Sigmoid colon (tissue), 7 donors: ENCODE results near the gene NME8. TPM values are rescaled to one million over a fixed set of nuclear protein-coding genes. Genes with fewer than 3 reads are reported as not detected.

ENCODE experiments used
- DNase-seq: peaks from one replicate; pipeline ENCODE4 v3.0.0-alpha.2; 2019
- H3K27ac ChIP-seq, 4 donors: fragments of 200-600 bp; sonication (generic); one replicate each; pipeline ENCODE4 v1.5.1; 2016 to 2019; ENCODE audit warnings: mild to moderate bottlenecking in 1 of 4
- H3K27me3 ChIP-seq, 3 donors: fragments of 200-600 bp; sonication (generic); one replicate each; pipeline ENCODE4 v1.5.1; 2019; ENCODE audit warnings: mild to moderate bottlenecking in 1 of 3
- H3K36me3 ChIP-seq, 4 donors: fragments of 200-600 bp; sonication (generic); one replicate each; pipeline ENCODE4 v1.5.1; 2016 to 2019
- H3K4me1 ChIP-seq, 4 donors: fragments of 200-600 bp; sonication (generic); one replicate each; pipeline ENCODE4 v1.5.1; 2017 to 2019
- H3K4me3 ChIP-seq, 4 donors: fragments of 200-600 bp; sonication (generic); one replicate each; pipeline ENCODE4 v1.5.1; 2017 to 2019; ENCODE audit warnings: mild to moderate bottlenecking in 2 of 4, moderate library complexity in 1 of 4
- H3K9me3 ChIP-seq, 4 donors: fragments of 200-600 bp in 3 of 4; sonication (generic) in 3 of 4; one replicate each; pipeline versions ENCODE4 v1.5.1 to v1.6.1; 2013 to 2019
- CTCF ChIP-seq, 4 experiments: fragments of 450-650 bp in 3 of 4; fragments of 200-600 bp in 1 of 4; IDR thresholded peaks; one replicate each; pipeline ENCODE4 v1.5.1; 2016 to 2019; ENCODE audit warnings: antibody characterized with exemption in 4 of 4, mild to moderate bottlenecking in 3 of 4, moderate library complexity in 2 of 4
- EP300 ChIP-seq, 4 donors: sonication (generic); formaldehyde crosslinking; IDR thresholded peaks; one replicate each; pipeline ENCODE4 v1.6.1; 2017; ENCODE audit warnings: antibody characterized with exemption in 4 of 4
- POLR2A ChIP-seq, 2 donors: fragments of 450-650 bp; IDR thresholded peaks; one replicate each; pipeline ENCODE4 v1.6.1; 2016; ENCODE audit warnings: antibody characterized with exemption in 2 of 2, mild to moderate bottlenecking in 2 of 2, moderate library complexity in 2 of 2
- POLR2AphosphoS5 ChIP-seq, 4 donors: sonication (generic); formaldehyde crosslinking; IDR thresholded peaks; one replicate each; pipeline ENCODE4 v1.6.1; 2017; ENCODE audit warnings: antibody characterized with exemption in 4 of 4
- WGBS, 2 donors: extraction: QIAGEN DNeasy Blood & Tissue Kit; methylation state at CpG; one replicate each; pipeline ENCODE4 v1.1.7; 2013; 5-methylcytosine and 5-hydroxymethylcytosine counted together
- intact Hi-C: fragments of 100-400 bp; cut with DNase I; formaldehyde crosslinking; loops from one replicate; pipeline ENCODE4 v1.15.1; 2023
- polyA plus RNA-seq, 3 donors: library from polyadenylated mRNA; stranded (reverse); fragments of 200-250 nt; gene quantifications; one replicate each; pipeline ENCODE4 v1.2.3, GENCODE V29; 2013
- total RNA-seq, 4 donors: library from RNA; depleted of rRNA; stranded (reverse); fragments of >200 nt; gene quantifications; one replicate each; pipeline ENCODE4 v1.1.0, GENCODE V29; 2016
- donor health status: healthy with polysubstance abuse.
- donor health status: Bipolar disorder and iron deficiency.
- donor health status: healthy.

The NME8 gene
- total and polyA plus RNA-seq, 7 donors: 0.36 TPM; not detected in 6

- 85 to 95% methylated on average over 9 of the region's 9 CpGs for WGBS, 2 donors
These were observed 84.7 kb downstream of the NME8 start for GRCh38 chr7:37933018-37933566.

GRCh38 chr7:37942934-37943610 lies 94.7 kb downstream of the NME8 start:
- DNase-seq: peak; percentile 73
- WGBS, 2 donors: 11 to 61% methylated on average over 12 of the region's 12 CpGs
- Histone ChIP-seq H3K4me1 (peaks cover 0 to 10% (median 0%) of the 10 kb centered on the region in 4 donors), H3K4me3 (no peak overlapping the region), H3K27me3 (no peaks in the 10 kb centered on the region), H3K27ac (peak overlapping the region in 3 of 4 donors; percentile 40 to 58 (median 41)), H3K9me3 (no peaks in the 10 kb centered on the region), H3K36me3 (no peaks in the 10 kb centered on the region)
- intact Hi-C loops: no loop called here
- no peak for TF ChIP-seq POLR2AphosphoS5 (IDR thresholded peaks at IDR 0.05)
- no peak for TF ChIP-seq POLR2A (IDR thresholded peaks at IDR 0.05)

More at GRCh38 chr7:37933018-37933566, 84.7 kb downstream of the NME8 start:
- Histone ChIP-seq H3K27me3 (no peaks in the 10 kb centered on the region), H3K27ac (no peak overlapping the region), H3K4me1 (no peaks in the 10 kb centered on the region), H3K9me3 (peaks cover 0 to 2% (median 0%) of the 10 kb centered on the region in 4 donors), H3K4me3 (no peak overlapping the region), H3K36me3 (no peaks in the 10 kb centered on the region)
- intact Hi-C loops: no loop called here
- no peak for DNase-seq
- TF ChIP-seq CTCF (IDR thresholded peaks at IDR 0.05) (no peak), POLR2AphosphoS5 (IDR thresholded peaks at IDR 0.05) (no peak), POLR2A (IDR thresholded peaks at IDR 0.05) (no peak), EP300 (IDR thresholded peaks at IDR 0.05) (no peak)

GRCh38 chr7:37943905-37944736 lies 95.7 kb downstream of the NME8 start:
- H3K4me3 ChIP-seq: no peak overlapping the region
- intact Hi-C loops: no loop called here
- H3K27me3 ChIP-seq: no peaks in the 10 kb centered on the region
- 68 to 80% methylated on average over 8 of the region's 8 CpGs for WGBS, 2 donors
- H3K27ac ChIP-seq: peak overlapping the region; percentile 18 to 58 (median 40)
- no peak for TF ChIP-seq POLR2A (IDR thresholded peaks at IDR 0.05)
- no peak for TF ChIP-seq POLR2AphosphoS5 (IDR thresholded peaks at IDR 0.05)
- no peak for TF ChIP-seq EP300 (IDR thresholded peaks at IDR 0.05)
- TF ChIP-seq CTCF (IDR thresholded peaks at IDR 0.05): no peak
- no peaks in the 10 kb centered on the region for H3K36me3 ChIP-seq
- peaks cover 0 to 10% (median 0%) of the 10 kb centered on the region in 4 donors for H3K4me1 ChIP-seq
- no peaks in the 10 kb centered on the region for H3K9me3 ChIP-seq
- DNase-seq: no peak

GRCh38 chr7:37944737-37945054 lies 96.3 kb downstream of the NME8 start:
- TF ChIP-seq POLR2A (IDR thresholded peaks at IDR 0.05): no peak
- H3K36me3 ChIP-seq: no peaks in the 10 kb centered on the region
- H3K27ac ChIP-seq: no peak overlapping the region
- WGBS, 2 donors: 86 to 93% methylated on average over 2 of the region's 2 CpGs
- intact Hi-C loops: no loop called here
- DNase-seq: no peak
- no peak overlapping the region for H3K4me3 ChIP-seq
- H3K9me3 ChIP-seq: no peaks in the 10 kb centered on the region
- no peaks in the 10 kb centered on the region for H3K27me3 ChIP-seq
- H3K4me1 ChIP-seq: peaks cover 0 to 10% (median 0%) of the 10 kb centered on the region in 4 donors

GRCh38 chr7:37945336-37945735 lies 96.9 kb downstream of the NME8 start:
- Histone ChIP-seq H3K4me3 (no peak overlapping the region), H3K9me3 (no peaks in the 10 kb centered on the region), H3K27ac (no peak overlapping the region), H3K27me3 (no peaks in the 10 kb centered on the region), H3K4me1 (peaks cover 0 to 10% (median 0%) of the 10 kb centered on the region in 4 donors), H3K36me3 (no peaks in the 10 kb centered on the region)
- WGBS, 2 donors: 82% methylated on average over 4 of the region's 4 CpGs
- DNase-seq: no peak
- intact Hi-C loops: no loop called here
- TF ChIP-seq EP300 (IDR thresholded peaks at IDR 0.05) (no peak), POLR2AphosphoS5 (IDR thresholded peaks at IDR 0.05) (no peak), POLR2A (IDR thresholded peaks at IDR 0.05) (no peak), CTCF (IDR thresholded peaks at IDR 0.05) (no peak)
